ENCODE measurements around the gene EED.

GRCh38 chr11:86234831-86235461 is 9.6 kb upstream of the EED start:
- TF ChIP-seq EZH2phosphoT487 (IDR thresholded peaks at IDR 0.05; ENCODE audit: insufficient read depth, low read depth) (no peak), EZH2 (IDR thresholded peaks at IDR 0.05; ENCODE audit: insufficient read depth, poor library complexity, severe bottlenecking) (no peak)

Data from GM23248 (cell line).